ENCODE results near the gene TMEM203. TPM values are rescaled to one million over a fixed set of nuclear protein-coding genes. Genes with fewer than 3 reads are reported as not detected.
A peak's percentile ranks its signal among the peaks of the same experiment; 100 is the strongest.

TMEM203 gene
- total RNA-seq, 1 experiment from 2014 or later = 50.6 TPM

- TF ChIP-seq NR1H2 (CRISPR knock-in tag; IDR thresholded peaks at IDR 0.05) = no peak
- TF ChIP-seq KAT7 (CRISPR knock-in tag; IDR thresholded peaks at IDR 0.05; ENCODE audit: borderline replicate concordance) = 0 out of 2 replicates have a peak, but pooled peaks have one; percentile 33
- TF ChIP-seq, protein P1, sequence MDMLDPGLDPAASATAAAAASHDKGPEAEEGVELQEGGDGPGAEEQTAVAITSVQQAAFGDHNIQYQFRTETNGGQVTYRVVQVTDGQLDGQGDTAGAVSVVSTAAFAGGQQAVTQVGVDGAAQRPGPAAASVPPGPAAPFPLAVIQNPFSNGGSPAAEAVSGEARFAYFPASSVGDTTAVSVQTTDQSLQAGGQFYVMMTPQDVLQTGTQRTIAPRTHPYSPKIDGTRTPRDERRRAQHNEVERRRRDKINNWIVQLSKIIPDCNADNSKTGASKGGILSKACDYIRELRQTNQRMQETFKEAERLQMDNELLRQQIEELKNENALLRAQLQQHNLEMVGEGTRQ (CRISPR knock-in tag; IDR thresholded peaks at IDR 0.05) = peak; percentile 34; the same call in 1 of the 2 replicates
- peak; percentile 56; the same call in 1 of the 2 replicates for TF ChIP-seq USF1 (CRISPR knock-in tag; IDR thresholded peaks at IDR 0.05)
These were observed 4.9 kb downstream of the TMEM203 start, which contains the start of gene TPRN (continued) for GRCh38 chr9:137200311-137201204.

GRCh38 chr9:137199411-137200121, 5.9 kb downstream of the TMEM203 start:
- H3K27me3 Mint-ChIP-seq (ENCODE audit: low read depth) = no peaks in the 10 kb centered on the region
- DNase-seq (ENCODE audit: low spot score) = peak; percentile 45
- TF ChIP-seq ZNF263 (CRISPR knock-in tag; IDR thresholded peaks at IDR 0.05; ENCODE audit: low read depth) = peak; percentile 42; the same call in 1 of the 2 replicates
- TF ChIP-seq SP1 (CRISPR knock-in tag; conservative IDR thresholded peaks at IDR 0.05) = no peak
- no peak for TF ChIP-seq PRRX2 (CRISPR knock-in tag; IDR thresholded peaks at IDR 0.05)
- TF ChIP-seq ATF6 (CRISPR knock-in tag; IDR thresholded peaks at IDR 0.05) = no peak
- 0 out of 2 replicates have a peak overlapping the region, but pooled peaks have one; percentile 49 for H3K27ac Mint-ChIP-seq
- no peak for ATAC-seq
- H3K4me1 Mint-ChIP-seq = peaks cover 36% of the 10 kb centered on the region
- no peaks in the 10 kb centered on the region for H3K9me3 Mint-ChIP-seq
- ChIA-PET POLR2A (interaction anchor here (1.2 kb wide), 1 partner anchor 23 kb away, joined by 4 read pairs; the partner anchor contains the start of gene RNF208), CTCF (interaction anchor here (0.7 to 2.5 kb wide), 10 partner anchors 9 to 153 kb away, joined by 3 to 14 read pairs (median 4); partner anchors contain the start of genes LRRC26, NPDC1, RNF224 and SSNA1)
- peak overlapping the region; percentile 84 for H3K4me3 Mint-ChIP-seq
- no peaks in the 10 kb centered on the region for H3K36me3 Mint-ChIP-seq

DNA sequence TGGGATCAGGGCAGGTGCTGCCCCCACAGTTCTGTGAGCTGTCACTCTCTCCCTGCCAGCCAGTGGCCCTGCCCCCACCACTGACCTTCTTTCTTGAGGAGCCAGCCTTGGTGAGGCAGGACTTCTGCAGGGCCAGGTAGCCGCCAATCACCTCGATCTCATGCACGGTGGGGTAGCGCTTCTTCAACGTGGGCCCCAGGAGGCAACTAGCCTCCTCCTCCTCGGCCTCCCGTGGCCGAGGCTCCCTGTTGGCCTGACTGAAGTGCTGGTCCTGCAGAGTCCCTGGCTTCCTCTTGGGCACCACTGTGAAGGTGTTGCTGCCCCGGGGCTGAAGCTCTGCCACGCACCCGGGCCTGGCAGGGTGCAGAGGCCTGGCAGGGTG, 6.6 kb downstream of the TMEM203 start:
- Mint-ChIP-seq H3K36me3 (no peaks in the 10 kb centered on the region), H3K4me1 (peaks cover 29% of the 10 kb centered on the region), H3K9me3 (no peaks in the 10 kb centered on the region), H3K4me3 (peak overlapping the region; percentile 84), H3K27ac (no peak overlapping the region), H3K27me3 (ENCODE audit: low read depth) (no peaks in the 10 kb centered on the region)
- ChIA-PET CTCF (interaction anchor here (0.7 to 2.5 kb wide), 9 partner anchors 10 to 152 kb away, joined by 3 to 14 read pairs (median 5); partner anchors contain the start of genes LRRC26, NPDC1, RNF224 and SSNA1), POLR2A (interaction anchor here (1.2 kb wide), 1 partner anchor 24 kb away, joined by 4 read pairs; the partner anchor contains the start of gene RNF208)
- ATAC-seq = no peak
- no peak for DNase-seq (ENCODE audit: low spot score)
- TF ChIP-seq ELF4 (CRISPR knock-in tag; IDR thresholded peaks at IDR 0.05; ENCODE audit: low read depth) (no peak), ZBTB43 (CRISPR knock-in tag; IDR thresholded peaks at IDR 0.05) (no peak), EMX1 (CRISPR knock-in tag; IDR thresholded peaks at IDR 0.05) (no peak), ESRRA (CRISPR knock-in tag; IDR thresholded peaks at IDR 0.05; ENCODE audit: borderline replicate concordance) (no peak), E2F1 (CRISPR knock-in tag; IDR thresholded peaks at IDR 0.05) (no peak), MLX (CRISPR knock-in tag; IDR thresholded peaks at IDR 0.05) (no peak), CREM (CRISPR knock-in tag; IDR thresholded peaks at IDR 0.05) (no peak), CDX4 (CRISPR knock-in tag; IDR thresholded peaks at IDR 0.05; ENCODE audit: borderline replicate concordance) (no peak), ZNF317 (CRISPR knock-in tag; IDR thresholded peaks at IDR 0.05; ENCODE audit: borderline replicate concordance, low read depth) (no peak)
- TF ChIP-seq, protein P2, sequence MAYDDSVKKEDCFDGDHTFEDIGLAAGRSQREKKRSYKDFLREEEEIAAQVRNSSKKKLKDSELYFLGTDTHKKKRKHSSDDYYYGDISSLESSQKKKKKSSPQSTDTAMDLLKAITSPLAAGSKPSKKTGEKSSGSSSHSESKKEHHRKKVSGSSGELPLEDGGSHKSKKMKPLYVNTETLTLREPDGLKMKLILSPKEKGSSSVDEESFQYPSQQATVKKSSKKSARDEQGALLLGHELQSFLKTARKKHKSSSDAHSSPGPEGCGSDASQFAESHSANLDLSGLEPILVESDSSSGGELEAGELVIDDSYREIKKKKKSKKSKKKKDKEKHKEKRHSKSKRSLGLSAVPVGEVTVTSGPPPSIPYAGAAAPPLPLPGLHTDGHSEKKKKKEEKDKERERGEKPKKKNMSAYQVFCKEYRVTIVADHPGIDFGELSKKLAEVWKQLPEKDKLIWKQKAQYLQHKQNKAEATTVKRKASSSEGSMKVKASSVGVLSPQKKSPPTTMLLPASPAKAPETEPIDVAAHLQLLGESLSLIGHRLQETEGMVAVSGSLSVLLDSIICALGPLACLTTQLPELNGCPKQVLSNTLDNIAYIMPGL (CRISPR knock-in tag; IDR thresholded peaks at IDR 0.05) = no peak
- TF ChIP-seq, protein P1 (CRISPR knock-in tag; IDR thresholded peaks at IDR 0.05) = no peak

Measured in WTC11 (cell line).